A549 treated with RU486 at 1 μM for 4 hours (cell line): ENCODE data around the gene IGSF9. TPM values are rescaled to one million over a fixed set of nuclear protein-coding genes. Genes with fewer than 3 reads are reported as not detected.

Source experiments
- total RNA-seq: library from RNA; stranded (reverse); fragments of 200-300 nt; extraction: Qiagen RNA extraction; gene quantifications from 5 replicates; pipeline ENCODE4 v1.2.3, GENCODE V29; 2022; ENCODE audit warnings: low read depth

Gene IGSF9
- total RNA-seq: 0.17 to 0.27 TPM (median 0.22 TPM) in 5 replicates

GRCh38 chr1:159945483-159946241 lies at the start of gene IGSF9:
Gene IGSF9 (minus strand): TSS chr1:159945613. CDS start chr1:159943454, 2,159 bp downstream.

GRCh38 chr1:159953536-159954515 lies 8.4 kb upstream of the IGSF9 start, which contains the start of gene SLAMF9:
Gene SLAMF9 (minus strand): TSS chr1:159954237. CDS start chr1:159954137, 100 bp downstream.

GRCh38 chr1:159924791-159925718 lies 20.4 kb downstream of the IGSF9 start, which contains the start of gene TAGLN2:
Gene TAGLN2 (minus strand): TSS chr1:159925507. CDS start chr1:159920509, 4,998 bp downstream.

GRCh38 chr1:159900086-159900680 lies 45.2 kb downstream of the IGSF9 start, which contains the start of gene CFAP45:
Gene CFAP45 (minus strand): TSS chr1:159900165. CDS start chr1:159900098, 67 bp downstream.

Other genes starting within 250 kb of the IGSF9 start
- not detected in 5 replicates for gene CRP, start 231.0 kb downstream of the IGSF9 start, total RNA-seq
- 51.5 to 79.9 TPM (median 73.4 TPM) in 5 replicates for gene DUSP23, start 164.7 kb downstream of the IGSF9 start, total RNA-seq
- gene FCRL6, start 143.3 kb downstream of the IGSF9 start, total RNA-seq: not detected in 5 replicates
- not detected in 5 replicates for gene SLAMF8, start 118.7 kb downstream of the IGSF9 start, total RNA-seq
- 0.07 TPM in 1 of 5 replicates, not detected in the others for gene VSIG8, start 83.0 kb downstream of the IGSF9 start, total RNA-seq
- gene CFAP45, start 45.4 kb downstream of the IGSF9 start, total RNA-seq: 0.49 to 1.1 TPM (median 0.66 TPM) in 5 replicates
- 1,006 to 1,095 TPM (median 1,081 TPM) in 5 replicates for gene TAGLN2, start 20.1 kb downstream of the IGSF9 start, total RNA-seq
- 0.27 to 0.61 TPM (median 0.45 TPM) in 4 of 5 replicates, not detected in the other for gene SLAMF9, start 8.6 kb upstream of the IGSF9 start, total RNA-seq
- gene PIGM, start 86.4 kb upstream of the IGSF9 start, total RNA-seq: 2.5 to 5.0 TPM (median 4.6 TPM) in 5 replicates
- not detected in 5 replicates for gene KCNJ10, start 124.5 kb upstream of the IGSF9 start, total RNA-seq
- not detected in 5 replicates for gene KCNJ9, start 135.9 kb upstream of the IGSF9 start, total RNA-seq
- 5.6 to 10.4 TPM (median 8.4 TPM) in 5 replicates for gene IGSF8, start 153.0 kb upstream of the IGSF9 start, total RNA-seq
- gene ATP1A2, start 170.1 kb upstream of the IGSF9 start, total RNA-seq: 0.03 to 0.04 TPM (median 0.03 TPM) in 3 of 5 replicates, not detected in the others
- gene ATP1A4, start 206.0 kb upstream of the IGSF9 start, total RNA-seq: not detected in 5 replicates
- gene CASQ1, start 245.0 kb upstream of the IGSF9 start, total RNA-seq: not detected in 5 replicates